K562 (cell line): ENCODE data around the gene PI16. TPM values are rescaled to one million over a fixed set of nuclear protein-coding genes. Genes with fewer than 3 reads are reported as not detected.

Source experiments
- ATAC-seq: fragments of 200-7000 bp; cut with Tn5 transposase; 3 replicates; pipeline ENCODE4 v1.9.1; 2020; ENCODE audit warnings: moderate library complexity
- BruUV-seq: library from RNA; stranded (reverse); fragments of 400-500 nt; replicated peaks from 2 replicates; lab custom pipeline; 2021; lab: Mats Ljungman, UMichigan
- CTCF ChIA-PET: fragments of 300-600 bp; formaldehyde crosslinking; extraction: SDS; loops from one replicate; lab custom pipeline; 2021; ENCODE audit warnings: low intra/inter-chr PET ratio; lab: Yijun Ruan, JAX
- POLR2A ChIA-PET: fragments of 300-600, 350-650 bp; sonication (Branson Sonifier 250); formaldehyde crosslinking; extraction: SDS; loops from one replicate; lab custom pipeline; 2021; ENCODE audit warnings: antibody characterized with exemption, inconsistent platforms; lab: Yijun Ruan, JAX
- DNase-seq, 4 experiments: peaks; one replicate each; pipeline versions ENCODE4 v3.0.0 to v3.0.0-alpha.2; 2011 to 2018; ENCODE audit warnings: low spot score in 3 of 4, mixed read lengths in 3 of 4; ENCODE audit errors: extremely low read depth in 1 of 4
- FAIRE-seq: peaks from 2 replicates; lab custom pipeline; 2011; peaks lifted over from hg19 to GRCh38; lab: Jason Lieb, UNC
- H2AFZ ChIP-seq: 2 replicates; pipeline ENCODE4 v1.6.0; 2011; ENCODE audit warnings: low read depth, low read length, control low read depth, inconsistent platforms
- H3K27ac ChIP-seq: fragments of 200-600 bp; 3 replicates; pipeline ENCODE4 v1.8.0; 2011; ENCODE audit warnings: low read depth, mild to moderate bottlenecking, control low read depth, inconsistent platforms, low read length, moderate library complexity, mixed read lengths; ENCODE audit errors: extremely low read depth
- H3K27me3 ChIP-seq, 2 experiments: fragments of 300-600 bp in 1 of 2; 2 replicates in 1 of 2; 3 replicates in 1 of 2; pipeline versions ENCODE4 v1.6.0 to v1.8.0; 2011; ENCODE audit warnings: inconsistent platforms in 2 of 2, low read length in 2 of 2, mild to moderate bottlenecking in 1 of 2, mixed read lengths in 1 of 2, moderate library complexity in 1 of 2; ENCODE audit not compliant: control insufficient read depth in 2 of 2, insufficient read depth in 2 of 2
- H3K36me3 ChIP-seq: fragments of 300-600 bp; 3 replicates; pipeline ENCODE4 v1.8.0; 2011; ENCODE audit warnings: mild to moderate bottlenecking, low read length, inconsistent platforms; ENCODE audit not compliant: control insufficient read depth, insufficient read depth
- H3K4me1 ChIP-seq, 2 experiments: fragments of 200-600 bp in 1 of 2; replicated peaks in 1 of 2; 2 replicates in 1 of 2; 3 replicates in 1 of 2; pipeline versions ENCODE4 v1.5.1 to v1.8.0; 2011; ENCODE audit warnings: inconsistent platforms in 2 of 2, low read length in 2 of 2, mild to moderate bottlenecking in 1 of 2, mixed read lengths in 1 of 2, moderate library complexity in 1 of 2; ENCODE audit not compliant: control insufficient read depth in 2 of 2, insufficient read depth in 2 of 2
- H3K4me2 ChIP-seq: 2 replicates; pipeline ENCODE4 v1.6.1; 2011; ENCODE audit warnings: low read length, control low read depth, inconsistent platforms, mixed read lengths; ENCODE audit not compliant: insufficient read depth
- H3K4me3 ChIP-seq: fragments of 200-600 bp; sonication (generic), shearing (Covaris generic); 2 replicates; pipeline ENCODE4 v1.5.1; 2016; ENCODE audit warnings: control low read depth, inconsistent platforms
- H3K79me2 ChIP-seq: fragments of 200-600 bp; 3 replicates; pipeline ENCODE4 v1.8.0; 2011; ENCODE audit warnings: low read length, inconsistent platforms; ENCODE audit not compliant: control insufficient read depth, insufficient read depth
- H3K9ac ChIP-seq, 2 experiments: 2 replicates each; pipeline versions ENCODE4 v1.6.0 to v1.6.1; 2011; ENCODE audit warnings: low read depth in 2 of 2, low read length in 2 of 2, control low read depth in 1 of 2, inconsistent platforms in 1 of 2, mild to moderate bottlenecking in 1 of 2, mixed read lengths in 1 of 2; ENCODE audit not compliant: insufficient read depth in 1 of 2
- H3K9me1 ChIP-seq: one replicate; pipeline ENCODE4 v1.6.0; 2011; ENCODE audit warnings: inconsistent platforms, mild to moderate bottlenecking, low read length, moderate library complexity; ENCODE audit not compliant: control insufficient read depth, insufficient read depth
- H3K9me3 ChIP-seq: replicated peaks from 2 replicates; pipeline ENCODE4 v1.5.1; 2011; ENCODE audit warnings: low read depth, low read length, inconsistent platforms; ENCODE audit not compliant: control insufficient read depth, insufficient read depth
- H4K20me1 ChIP-seq: replicated peaks from 2 replicates; pipeline ENCODE4 v1.6.1; 2011; ENCODE audit warnings: low read length, inconsistent platforms, mixed read lengths; ENCODE audit not compliant: control insufficient read depth, insufficient read depth
- BRCA1 ChIP-seq, 2 experiments: fragments of 450-650 bp in 1 of 2; sonication (generic) in 1 of 2; formaldehyde crosslinking in 1 of 2; IDR thresholded peaks; 2 replicates each; pipeline versions ENCODE4 v1.5.0 to v1.6.1; 2017 to 2020; ENCODE audit warnings: mild to moderate bottlenecking in 1 of 2, missing genetic modification reagents in 1 of 2
- CBFA2T2 ChIP-seq: fragments of 450-650 bp; conservative IDR thresholded peaks from 2 replicates; pipeline ENCODE4 v1.6.1; 2017; ENCODE audit warnings: mild to moderate bottlenecking
- GABPB1 ChIP-seq: sonication (generic); formaldehyde crosslinking; IDR thresholded peaks from 2 replicates; pipeline ENCODE4 v1.8.0; 2022; ENCODE audit warnings: mild to moderate bottlenecking, missing genetic modification reagents
- HMGN3 ChIP-seq: IDR thresholded peaks from 2 replicates; pipeline ENCODE4 v1.6.1; 2011; ENCODE audit warnings: borderline replicate concordance, low read depth, mild to moderate bottlenecking, mixed read lengths, low read length; ENCODE audit not compliant: insufficient read length; ENCODE audit errors: extremely low read depth
- MIER1 ChIP-seq: fragments of 450-650 bp; IDR thresholded peaks from 2 replicates; pipeline ENCODE4 v1.6.1; 2016; ENCODE audit warnings: antibody characterized with exemption, mild to moderate bottlenecking, low read depth
- NCOA2 ChIP-seq, 2 experiments: fragments of 450-650 bp; IDR thresholded peaks; 2 replicates each; pipeline ENCODE4 v1.6.1; 2018; ENCODE audit warnings: mild to moderate bottlenecking in 2 of 2, moderate library complexity in 1 of 2; ENCODE audit not compliant: partially characterized antibody in 2 of 2
- POLR2AphosphoS2 ChIP-seq: IDR thresholded peaks from 2 replicates; pipeline ENCODE4 v1.6.1; 2012; ENCODE audit warnings: low read length, improper control_type of control experiment
- SRSF1 ChIP-seq: fragments of 200-400 bp; formaldehyde crosslinking; IDR thresholded peaks from 2 replicates; pipeline ENCODE4 v1.6.1; 2017; ENCODE audit warnings: mild to moderate bottlenecking, low read depth, low read length, moderate library complexity
- TSC22D4 ChIP-seq: fragments of 450-650 bp; IDR thresholded peaks from 2 replicates; pipeline ENCODE4 v1.6.1; 2016; ENCODE audit warnings: missing genetic modification characterization, missing biosample characterization, control low read depth
- ZFP36 ChIP-seq: fragments of 150-350 bp; IDR thresholded peaks from 2 replicates; pipeline ENCODE4 v1.6.1; 2018; ENCODE audit warnings: low read length, low read depth; ENCODE audit not compliant: partially characterized antibody
- ZNF184 ChIP-seq: sonication (generic); formaldehyde crosslinking; IDR thresholded peaks from 2 replicates; pipeline ENCODE4 v1.5.0; 2020; ENCODE audit warnings: missing genetic modification reagents
- ZNF253 ChIP-seq: fragments of 250-450 bp; sonication (Bioruptor Pico); conservative IDR thresholded peaks from 2 replicates; pipeline ENCODE4 v1.6.1; 2021; ENCODE audit warnings: mild to moderate bottlenecking
- ZNF444 ChIP-seq: fragments of 250-450 bp; sonication (Bioruptor Pico); IDR thresholded peaks from 2 replicates; pipeline ENCODE4 v1.4.0; 2020; ENCODE audit warnings: mild to moderate bottlenecking, moderate library complexity
- WGBS: fragments of 100-300 bp; shearing (Covaris generic); methylation state at CpG from one replicate; pipeline ENCODE4 v1.1.6; 2016; ENCODE audit warnings: low coverage, mixed read lengths; ENCODE audit not compliant: insufficient coverage; ENCODE audit errors: missing lambda C conversion rate; 5-methylcytosine and 5-hydroxymethylcytosine counted together
- in situ Hi-C: fragments of 300-500 bp; cut with MboI; formaldehyde crosslinking; loops from 4 replicates; pipeline ENCODE4 v1.15.0; 2018; ENCODE audit warnings: inconsistent platforms, mixed read lengths
- intact Hi-C: fragments of 100-400 bp; cut with micrococcal nuclease; formaldehyde crosslinking; loops from 2 replicates; pipeline ENCODE4 v1.14.2; 2022
- polyA plus RNA-seq, 8 experiments: library from polyadenylated mRNA; depleted of rRNA in 4 of 8; stranded (reverse) in 5 of 8; unstranded in 3 of 8; fragments of >200 nt; fragmentation: Nextera tagmentation in 2 of 8; fragmentation: Illumina TruSeq in 1 of 8; extraction: Ambion mirVana in 2 of 8; extraction: Trizol in 1 of 8; gene quantifications; 2 replicates each; pipeline versions ENCODE4 v1.2.1 to v1.2.3, GENCODE V29; 2011 to 2014; ENCODE audit warnings: inconsistent platforms in 1 of 8, missing spikeins in 1 of 8
- total RNA-seq, 7 experiments: library from RNA; depleted of rRNA in 6 of 7; stranded (reverse); fragments of >200 nt in 6 of 7; fragmentation: Illumina TruSeq in 2 of 7; extraction: Trizol in 2 of 7; gene quantifications; 2 replicates each; pipeline versions ENCODE4 v1.2.1 to v1.2.3, GENCODE V29; 2011 to 2021; ENCODE audit warnings: low replicate concordance in 1 of 7
- TF ChIP-seq, protein P1 (sequence below): sonication (generic); formaldehyde crosslinking; IDR thresholded peaks from 2 replicates; pipeline ENCODE4 v1.8.1; 2022; ENCODE audit warnings: missing genetic modification reagents
- TF ChIP-seq, protein P2 (sequence below): sonication (generic); IDR thresholded peaks from 2 replicates; pipeline ENCODE4 v1.6.1; 2016
- TF ChIP-seq, protein P3 (sequence below): sonication (generic); formaldehyde crosslinking; IDR thresholded peaks from 2 replicates; pipeline ENCODE4 v1.9.0; 2022; ENCODE audit warnings: mild to moderate bottlenecking, missing genetic modification reagents
- TF ChIP-seq, protein P4 (sequence below): fragments of 150-350 bp; conservative IDR thresholded peaks from 2 replicates; pipeline ENCODE4 v1.6.1; 2014; ENCODE audit warnings: low read length

Gene PI16
- total and polyA plus RNA-seq, 9 of the 15 experiments (the other 6 are each of a cell fraction or from before 2014, with no cell fraction given) = 0.06 to 0.18 TPM; not detected in 7

DNA sequence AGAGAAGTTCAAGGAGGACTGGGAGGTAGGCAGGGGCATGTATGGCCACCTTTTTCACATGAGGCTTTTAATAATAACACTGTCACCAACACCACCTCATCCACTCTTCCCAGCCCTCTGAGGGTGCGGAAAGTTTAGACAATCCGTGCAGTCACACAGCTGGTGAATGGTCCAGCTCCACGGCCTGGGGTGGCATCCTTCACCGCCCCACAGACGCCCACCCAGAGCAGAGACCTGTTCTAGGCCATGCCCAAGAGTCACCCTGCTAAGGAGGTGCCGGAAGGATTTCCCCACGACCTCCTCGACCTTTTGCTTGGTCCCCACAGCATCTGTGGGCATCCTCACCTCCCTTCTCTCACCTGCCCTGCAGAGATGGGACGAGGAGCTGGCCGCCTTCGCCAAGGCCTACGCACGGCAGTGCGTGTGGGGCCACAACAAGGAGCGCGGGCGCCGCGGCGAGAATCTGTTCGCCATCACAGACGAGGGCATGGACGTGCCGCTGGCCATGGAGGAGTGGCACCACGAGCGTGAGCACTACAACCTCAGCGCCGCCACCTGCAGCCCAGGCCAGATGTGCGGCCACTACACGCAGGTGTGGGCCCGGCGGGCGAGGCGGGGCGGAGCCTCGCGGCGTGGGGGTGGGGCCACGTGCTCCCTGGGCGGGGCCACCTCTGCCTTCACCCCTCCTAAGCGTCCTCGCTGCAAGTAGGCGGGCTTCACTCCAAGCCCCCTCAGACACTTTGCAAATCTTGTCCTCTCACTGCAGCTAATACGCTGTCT, 4.4 kb downstream of the PI16 start:
- Histone ChIP-seq H3K9me1 (no peaks in the 10 kb centered on the region), H3K36me3 (no peaks in the 10 kb centered on the region), H4K20me1 (peaks cover 38% of the 10 kb centered on the region), H3K9me3 (no peaks in the 10 kb centered on the region), H2AFZ (no peak overlapping the region), H3K27ac (no peak overlapping the region), H3K79me2 (no peaks in the 10 kb centered on the region), H3K27me3 (peaks cover 13 to 47% of the 10 kb centered on the region in 2 experiments; a peak in 4 of 5 replicates), H3K4me1 (peaks cover 29 to 57% of the 10 kb centered on the region in 2 experiments; a peak in 4 of 5 replicates), H3K4me3 (no peak overlapping the region), H3K9ac (peak overlapping the region in 1 of 2 experiments; percentile 39; a peak in 1 of 4 replicates), H3K4me2 (no peak overlapping the region)
- ChIA-PET CTCF (no interaction called here), POLR2A (interaction anchor here (0.7 to 1.5 kb wide), 3 partner anchors 10 to 97 kb away, joined by 3 read pairs; no protein-coding TSS in a partner anchor)
- 59% methylated on average over 35 of the region's 44 CpGs for WGBS
- no peak for FAIRE-seq
- in situ Hi-C loops (no loop called here), intact Hi-C loops (no loop called here)
- BruUV-seq = no TSS peak
- peak; percentile 76 for ATAC-seq
- peak; percentile 42 to 90 (median 84) for DNase-seq
- TF ChIP-seq CBFA2T2 = 0 out of 2 replicates have a peak, but pooled peaks have one; percentile 14
- no peak for TF ChIP-seq ZFP36
- no peak for TF ChIP-seq ZNF444 (CRISPR knock-in tag)
- TF ChIP-seq, protein P1, sequence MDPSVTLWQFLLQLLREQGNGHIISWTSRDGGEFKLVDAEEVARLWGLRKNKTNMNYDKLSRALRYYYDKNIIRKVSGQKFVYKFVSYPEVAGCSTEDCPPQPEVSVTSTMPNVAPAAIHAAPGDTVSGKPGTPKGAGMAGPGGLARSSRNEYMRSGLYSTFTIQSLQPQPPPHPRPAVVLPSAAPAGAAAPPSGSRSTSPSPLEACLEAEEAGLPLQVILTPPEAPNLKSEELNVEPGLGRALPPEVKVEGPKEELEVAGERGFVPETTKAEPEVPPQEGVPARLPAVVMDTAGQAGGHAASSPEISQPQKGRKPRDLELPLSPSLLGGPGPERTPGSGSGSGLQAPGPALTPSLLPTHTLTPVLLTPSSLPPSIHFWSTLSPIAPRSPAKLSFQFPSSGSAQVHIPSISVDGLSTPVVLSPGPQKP (CRISPR knock-in tag) = no peak
- TF ChIP-seq SRSF1 = no peak
- no peak for TF ChIP-seq GABPB1
- no peak for TF ChIP-seq ZNF184 (CRISPR knock-in tag)
- TF ChIP-seq, protein P2, sequence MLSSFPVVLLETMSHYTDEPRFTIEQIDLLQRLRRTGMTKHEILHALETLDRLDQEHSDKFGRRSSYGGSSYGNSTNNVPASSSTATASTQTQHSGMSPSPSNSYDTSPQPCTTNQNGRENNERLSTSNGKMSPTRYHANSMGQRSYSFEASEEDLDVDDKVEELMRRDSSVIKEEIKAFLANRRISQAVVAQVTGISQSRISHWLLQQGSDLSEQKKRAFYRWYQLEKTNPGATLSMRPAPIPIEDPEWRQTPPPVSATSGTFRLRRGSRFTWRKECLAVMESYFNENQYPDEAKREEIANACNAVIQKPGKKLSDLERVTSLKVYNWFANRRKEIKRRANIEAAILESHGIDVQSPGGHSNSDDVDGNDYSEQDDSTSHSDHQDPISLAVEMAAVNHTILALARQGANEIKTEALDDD = no peak
- TF ChIP-seq, protein P3, sequence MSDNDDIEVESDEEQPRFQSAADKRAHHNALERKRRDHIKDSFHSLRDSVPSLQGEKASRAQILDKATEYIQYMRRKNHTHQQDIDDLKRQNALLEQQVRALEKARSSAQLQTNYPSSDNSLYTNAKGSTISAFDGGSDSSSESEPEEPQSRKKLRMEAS = no peak
- TF ChIP-seq ZNF253 (CRISPR knock-in tag) = no peak
- TF ChIP-seq HMGN3 = peak; percentile 58
- no peak for TF ChIP-seq POLR2AphosphoS2
- TF ChIP-seq MIER1 = no peak
- TF ChIP-seq, protein P4, sequence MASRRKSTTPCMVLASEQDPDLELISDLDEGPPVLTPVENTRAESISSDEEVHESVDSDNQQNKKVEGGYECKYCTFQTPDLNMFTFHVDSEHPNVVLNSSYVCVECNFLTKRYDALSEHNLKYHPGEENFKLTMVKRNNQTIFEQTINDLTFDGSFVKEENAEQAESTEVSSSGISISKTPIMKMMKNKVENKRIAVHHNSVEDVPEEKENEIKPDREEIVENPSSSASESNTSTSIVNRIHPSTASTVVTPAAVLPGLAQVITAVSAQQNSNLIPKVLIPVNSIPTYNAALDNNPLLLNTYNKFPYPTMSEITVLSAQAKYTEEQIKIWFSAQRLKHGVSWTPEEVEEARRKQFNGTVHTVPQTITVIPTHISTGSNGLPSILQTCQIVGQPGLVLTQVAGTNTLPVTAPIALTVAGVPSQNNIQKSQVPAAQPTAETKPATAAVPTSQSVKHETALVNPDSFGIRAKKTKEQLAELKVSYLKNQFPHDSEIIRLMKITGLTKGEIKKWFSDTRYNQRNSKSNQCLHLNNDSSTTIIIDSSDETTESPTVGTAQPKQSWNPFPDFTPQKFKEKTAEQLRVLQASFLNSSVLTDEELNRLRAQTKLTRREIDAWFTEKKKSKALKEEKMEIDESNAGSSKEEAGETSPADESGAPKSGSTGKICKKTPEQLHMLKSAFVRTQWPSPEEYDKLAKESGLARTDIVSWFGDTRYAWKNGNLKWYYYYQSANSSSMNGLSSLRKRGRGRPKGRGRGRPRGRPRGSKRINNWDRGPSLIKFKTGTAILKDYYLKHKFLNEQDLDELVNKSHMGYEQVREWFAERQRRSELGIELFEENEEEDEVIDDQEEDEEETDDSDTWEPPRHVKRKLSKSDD = no peak
- no peak for TF ChIP-seq BRCA1 (IDR thresholded peaks at IDR 0.05)
- 0 out of 2 replicates have a peak, but pooled peaks have one; percentile 74 for TF ChIP-seq BRCA1 (CRISPR knock-in tag; IDR thresholded peaks at IDR 0.05)
- TF ChIP-seq NCOA2 (IDR thresholded peaks at IDR 0.05; ENCODE audit: partially characterized antibody in 2 of 2) = no peak
- no peak for TF ChIP-seq TSC22D4 (tag)
